GM19468 (cell line): ENCODE data around the gene GOLGA6C.
"Not testable (repeated sequence)": the region's sequence is repeated elsewhere in the genome, so short reads cannot be mapped to it uniquely, and the experiment has no call there.

ENCODE experiments used
- ATAC-seq: cut with Tn5 transposase; IDR thresholded peaks from one replicate; pipeline ENCODE4 v1.9.1; 2021; ENCODE audit warnings: mild to moderate bottlenecking, moderate library complexity, moderate number of reproducible peaks; ENCODE audit not compliant: unreplicated experiment; ENCODE audit errors: extremely low read depth

The GOLGA6C gene

GRCh38 chr15:75249726-75250125 is 8.4 kb upstream of the GOLGA6C start:
- no peak for ATAC-seq

DNA sequence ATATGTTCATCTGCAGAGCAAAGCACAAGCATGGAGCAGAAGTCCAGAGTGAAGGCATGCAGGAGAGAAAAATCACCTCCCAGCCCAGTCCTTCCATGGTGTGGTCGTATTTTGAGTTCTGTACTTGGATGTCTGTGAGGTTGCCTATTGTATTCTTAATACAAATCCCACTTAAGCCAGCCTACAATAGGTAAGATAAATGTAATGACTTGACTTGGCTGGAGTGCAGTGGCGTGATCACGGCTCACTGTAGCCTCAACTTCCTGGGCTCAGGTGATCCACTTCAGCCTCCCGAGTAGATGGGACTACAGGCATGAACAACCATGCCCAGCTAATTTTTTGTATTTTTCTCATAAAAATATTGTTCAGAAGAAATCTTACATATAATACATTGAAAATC is 6.8 kb upstream of the GOLGA6C start:
- not testable (repeated sequence) for ATAC-seq

- not testable (repeated sequence) for ATAC-seq
These were observed 5.8 kb upstream of the GOLGA6C start for GRCh38 chr15:75252285-75252684.

- ATAC-seq: not testable (repeated sequence)
These were observed 648 bp downstream of the GOLGA6C start for GRCh38 chr15:75258620-75259343.

GRCh38 chr15:75259873-75260272 is 1.7 kb downstream of the GOLGA6C start:
- not testable (repeated sequence) for ATAC-seq

DNA sequence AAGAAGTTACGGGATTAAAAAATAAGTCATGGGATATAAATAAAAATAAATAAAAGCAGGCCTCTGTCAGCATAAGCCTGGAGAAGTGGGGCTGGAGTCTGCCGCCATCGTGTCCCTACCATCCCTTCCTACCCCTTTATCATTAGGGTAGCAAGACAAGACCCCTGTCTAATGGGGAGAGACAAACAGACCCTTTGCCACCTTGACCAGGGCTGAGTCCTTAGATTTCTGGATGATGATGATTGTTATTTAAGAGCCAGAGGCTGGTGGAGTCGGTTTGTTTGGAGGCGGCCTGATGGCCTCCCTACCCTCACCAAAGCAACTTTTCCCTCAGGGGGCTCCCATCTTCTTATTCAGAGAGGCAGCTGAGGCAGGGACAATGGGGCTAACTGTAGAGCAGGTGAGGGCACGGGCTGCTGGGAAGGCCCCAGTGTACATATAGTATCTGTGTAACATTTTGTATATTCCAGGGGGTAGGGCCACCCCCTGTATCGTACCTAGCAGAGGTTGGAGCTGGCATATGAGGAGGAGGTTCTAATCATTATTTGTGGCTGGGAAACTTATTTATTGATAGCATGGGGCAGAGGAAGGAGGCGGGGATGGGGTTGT is 15.7 kb downstream of the GOLGA6C start:
- ATAC-seq: not testable (repeated sequence)

- ATAC-seq: not testable (repeated sequence)
These were observed 16.5 kb downstream of the GOLGA6C start for GRCh38 chr15:75274509-75275107.

DNA sequence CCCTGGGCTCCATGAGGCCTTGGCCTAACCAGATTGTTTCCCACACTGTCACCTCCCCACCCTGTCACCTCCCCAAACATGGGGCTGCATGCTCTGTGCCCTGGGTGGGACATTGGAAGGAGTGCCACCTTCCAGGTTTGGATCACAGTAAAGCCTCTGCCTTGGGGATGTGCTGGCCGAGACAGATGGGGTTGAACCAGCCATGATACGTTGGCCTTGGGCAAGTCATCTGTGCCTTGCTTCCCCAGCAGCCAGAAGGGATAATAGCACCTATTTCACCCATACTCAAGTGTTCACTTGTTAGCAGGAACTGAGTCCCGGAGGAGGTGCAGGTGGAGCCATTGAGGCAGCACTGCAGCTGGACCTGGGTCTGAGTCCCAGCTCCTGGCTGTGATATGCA is 17.5 kb downstream of the GOLGA6C start:
- not testable (repeated sequence) for ATAC-seq

DNA sequence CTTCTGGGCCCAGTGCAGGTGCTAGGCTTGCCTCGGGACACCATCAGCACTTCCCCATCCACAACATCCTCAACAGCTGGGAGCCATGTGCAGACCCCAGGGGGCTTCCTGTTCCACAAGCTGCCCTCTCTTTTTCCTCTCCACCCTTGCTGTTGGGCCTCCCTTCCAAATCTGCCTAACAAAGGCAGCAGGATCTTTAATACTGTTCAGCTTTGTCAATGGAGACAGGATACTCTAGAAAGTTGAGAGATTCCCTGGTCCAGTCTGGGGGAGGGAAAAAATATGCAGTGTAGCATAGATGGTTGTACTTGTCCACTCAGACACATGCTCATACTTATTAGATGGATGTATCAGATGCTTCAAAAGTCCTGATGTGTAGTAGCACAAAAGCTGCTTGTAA is 20.4 kb downstream of the GOLGA6C start:
- not testable (repeated sequence) for ATAC-seq

GRCh38 chr15:75282572-75282971 is 24.4 kb downstream of the GOLGA6C start, which contains the start of gene GOLGA6D:
Gene GOLGA6D (plus strand): TSS chr15:75282835. CDS start chr15:75282876, 41 bp downstream.
- not testable (repeated sequence) for ATAC-seq

DNA sequence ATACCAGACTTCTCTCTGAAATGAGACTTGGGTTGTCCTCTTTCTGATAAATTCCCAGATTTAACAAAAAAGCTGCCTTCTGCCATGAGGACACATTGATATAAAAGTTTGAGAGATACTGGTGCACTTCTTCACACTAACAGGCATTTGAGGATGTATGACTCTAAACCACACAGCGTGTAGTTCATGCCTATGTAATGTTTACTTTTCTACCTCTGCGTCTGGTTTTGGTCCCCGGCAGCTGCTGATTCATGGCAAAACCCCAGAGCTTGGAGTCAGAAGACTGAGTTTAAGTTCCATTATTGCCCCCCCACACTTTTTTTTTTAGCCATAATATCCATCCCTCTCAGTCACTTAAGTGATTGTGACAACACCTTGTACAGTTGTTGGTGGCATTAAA is 26.0 kb downstream of the GOLGA6C start:
- ATAC-seq: not testable (repeated sequence)

GRCh38 chr15:75293660-75294059 is 35.5 kb downstream of the GOLGA6C start:
- not testable (repeated sequence) for ATAC-seq

DNA sequence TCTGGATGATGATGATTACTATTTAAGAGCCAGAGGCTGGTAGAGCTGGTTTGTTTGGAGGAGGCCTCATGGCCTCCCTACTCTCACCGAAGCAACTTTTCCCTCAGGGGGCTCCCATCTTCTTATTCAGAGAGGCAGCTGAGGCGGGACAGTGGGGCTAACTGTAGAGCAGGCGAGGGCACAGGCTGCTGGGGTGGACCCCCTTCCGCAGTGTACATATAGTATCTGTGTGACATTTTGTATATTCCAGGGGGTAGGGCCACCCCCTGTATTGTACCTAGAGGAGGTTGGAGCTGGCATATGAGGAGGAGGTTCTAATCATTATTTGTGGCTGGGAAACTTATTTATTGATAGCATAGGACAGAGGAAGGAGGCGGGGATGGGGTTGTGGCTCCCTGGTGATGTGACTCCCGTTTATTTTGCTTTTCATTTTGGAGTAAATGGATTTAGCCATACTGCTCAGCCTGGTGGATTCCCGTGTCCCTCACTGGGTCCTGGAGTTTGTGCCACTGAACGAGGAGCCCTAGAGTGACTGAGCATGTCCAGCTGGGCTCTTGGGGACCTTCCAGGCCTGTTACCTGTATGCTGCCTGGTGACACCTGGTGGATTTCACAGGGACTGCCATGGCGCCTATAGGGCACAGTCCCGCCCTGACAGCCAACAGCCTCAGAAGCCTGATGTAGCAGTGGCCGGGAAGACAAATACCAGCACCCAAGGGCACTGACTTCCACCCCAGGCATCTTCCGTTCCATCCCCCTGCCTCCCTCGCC is 40.6 kb downstream of the GOLGA6C start:
- ATAC-seq: not testable (repeated sequence)

DNA sequence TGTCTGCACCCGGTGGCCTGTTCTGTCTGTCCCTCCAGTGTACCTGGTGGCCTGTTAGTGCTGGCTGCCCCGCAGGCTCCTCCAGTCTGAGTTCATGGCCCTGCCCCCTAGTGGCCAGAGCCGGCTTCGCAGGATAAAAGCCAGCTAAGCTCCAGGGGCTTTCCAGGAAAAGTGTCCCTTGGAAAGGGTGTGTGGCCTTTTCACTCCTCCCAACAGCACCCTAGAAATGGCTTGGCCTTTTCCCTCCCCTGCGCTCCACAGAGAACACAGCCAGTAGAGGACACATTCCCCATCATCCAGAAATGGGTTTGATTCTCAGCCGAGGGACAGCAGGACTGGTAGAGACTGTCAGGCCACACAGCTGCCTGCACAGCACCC is 41.2 kb downstream of the GOLGA6C start:
- not testable (repeated sequence) for ATAC-seq

- not testable (repeated sequence) for ATAC-seq
These were observed 41.9 kb downstream of the GOLGA6C start for GRCh38 chr15:75300026-75300425.

DNA sequence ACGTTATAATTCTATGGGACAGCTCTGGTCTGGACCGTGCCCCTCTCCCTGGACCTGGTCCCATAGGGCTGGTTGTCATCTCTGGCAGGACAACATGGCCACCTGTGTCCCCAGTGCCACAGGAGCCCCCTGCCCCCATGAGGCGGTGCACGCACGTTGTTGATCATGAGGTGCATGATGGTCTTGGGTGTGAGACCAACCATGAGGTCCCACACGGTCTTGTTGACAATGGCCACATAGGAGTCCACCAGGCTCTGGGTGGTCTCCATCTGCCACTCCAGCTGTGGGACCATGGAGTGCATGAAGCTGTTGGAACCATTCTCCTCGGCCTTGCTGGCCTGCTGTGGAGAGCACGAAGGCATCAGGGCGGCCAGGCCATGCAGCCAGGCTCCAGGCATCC is 44.2 kb downstream of the GOLGA6C start:
- no peak for ATAC-seq

DNA sequence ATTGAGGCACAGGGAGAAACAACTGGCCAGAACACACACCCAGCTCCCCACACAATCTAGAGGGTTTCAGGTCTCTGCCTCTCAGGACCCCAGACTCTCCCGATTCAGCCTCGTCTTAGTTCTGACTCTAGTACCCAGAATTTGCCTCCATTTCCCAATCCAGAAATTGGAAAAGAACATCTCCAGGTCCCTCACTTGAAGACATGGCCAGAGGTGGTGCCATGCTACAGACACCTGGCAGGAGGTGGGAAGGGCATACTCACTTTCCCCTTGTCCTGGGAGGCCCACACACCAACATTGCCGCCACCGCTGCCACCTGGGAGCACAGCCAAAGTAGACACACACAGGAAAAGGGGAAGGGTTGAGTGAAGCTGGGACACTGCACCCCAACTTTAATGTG is 44.6 kb downstream of the GOLGA6C start:
- ATAC-seq: not testable (repeated sequence)

GRCh38 chr15:75306188-75306587 is 48.1 kb downstream of the GOLGA6C start:
- no peak for ATAC-seq

DNA sequence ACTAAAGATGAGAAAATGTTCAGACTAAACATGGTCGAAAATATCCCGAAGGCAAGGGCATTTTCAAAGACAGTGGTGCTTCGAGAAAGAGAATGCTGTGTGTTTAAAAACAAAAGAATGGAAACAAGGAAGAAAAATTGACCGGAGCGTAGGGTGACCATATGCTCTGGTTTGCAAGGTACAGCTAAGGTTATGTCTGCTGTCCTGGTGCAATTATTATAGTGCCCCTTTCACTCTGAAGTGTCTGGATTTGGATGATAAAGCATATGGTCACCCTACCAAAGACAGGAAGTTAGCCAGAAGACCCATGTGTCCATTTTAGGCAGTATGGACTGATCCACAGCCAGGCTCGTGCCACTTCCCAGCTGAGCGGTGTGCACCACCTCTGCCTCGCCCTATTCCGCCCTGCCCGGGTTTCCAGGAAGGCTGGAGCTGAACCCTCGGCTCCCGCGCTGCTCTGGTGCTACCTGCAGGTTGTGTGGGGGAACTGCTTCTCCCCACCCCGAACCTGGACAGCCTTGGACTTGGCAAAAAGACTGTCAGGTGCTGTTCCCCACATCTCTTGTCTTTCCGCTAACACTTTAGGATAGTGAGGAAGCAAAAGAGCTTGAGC is 49.8 kb downstream of the GOLGA6C start:
- ATAC-seq: no peak

- ATAC-seq: no peak
These were observed 51.6 kb downstream of the GOLGA6C start for GRCh38 chr15:75309711-75310110.
